Endothelial cell of umbilical vein (primary cell): ENCODE measurements around the gene TREML2. TPM values are rescaled to one million over a fixed set of nuclear protein-coding genes. Genes with fewer than 3 reads are reported as not detected.

Experiments
- BruUV-seq: library from RNA; stranded (reverse); fragments of 400-500 nt; replicated peaks from 2 replicates; lab custom pipeline; 2021; lab: Mats Ljungman, UMichigan
- CTCF ChIA-PET: fragments of 300-600, 350-600 bp; sonication (Branson Sonifier 250); formaldehyde crosslinking; loops from one replicate; lab custom pipeline; 2021; ENCODE audit warnings: antibody characterized with exemption, inconsistent platforms; lab: Charles Lee
- POLR2A ChIA-PET: fragments of 300-600, 350-600 bp; sonication (Branson Sonifier 250); formaldehyde crosslinking; loops from one replicate; lab custom pipeline; 2021; ENCODE audit warnings: antibody characterized with exemption, inconsistent platforms; lab: Charles Lee
- DNase-seq: peaks from one replicate; pipeline ENCODE4 v3.0.0-alpha.2; 2011; ENCODE audit warnings: low read depth, low spot score
- FAIRE-seq: peaks from 2 replicates; lab custom pipeline; 2011; peaks lifted over from hg19 to GRCh38; lab: Jason Lieb, UNC
- H2AFZ ChIP-seq: 2 replicates; pipeline ENCODE4 v1.6.0; 2012; ENCODE audit warnings: low read depth, low read length, control low read depth, inconsistent platforms
- H3K27ac ChIP-seq: 2 replicates; pipeline ENCODE4 v1.5.1; 2011; ENCODE audit warnings: low read depth, mild to moderate bottlenecking, control low read depth, low read length, moderate library complexity; ENCODE audit not compliant: insufficient read depth
- H3K27me3 ChIP-seq, 2 experiments: 2 replicates each; pipeline versions ENCODE4 v1.6.0 to v1.6.1; 2011; ENCODE audit warnings: low read length in 2 of 2, mixed read lengths in 1 of 2; ENCODE audit not compliant: control insufficient read depth in 2 of 2, insufficient read depth in 2 of 2
- H3K36me3 ChIP-seq, 2 experiments: 2 replicates in 1 of 2; 3 replicates in 1 of 2; pipeline ENCODE4 v1.5.1; 2011; ENCODE audit warnings: low read length in 2 of 2, mild to moderate bottlenecking in 1 of 2, moderate library complexity in 1 of 2; ENCODE audit not compliant: control insufficient read depth in 2 of 2, insufficient read depth in 2 of 2; ENCODE audit errors: extremely low read depth in 1 of 2
- H3K4me1 ChIP-seq: 3 replicates; pipeline ENCODE4 v1.5.1; 2011; ENCODE audit warnings: mild to moderate bottlenecking, low read length; ENCODE audit not compliant: control insufficient read depth, insufficient read depth; ENCODE audit errors: extremely low read depth
- H3K4me2 ChIP-seq: 2 replicates; pipeline ENCODE4 v1.6.1; 2011; ENCODE audit warnings: low read length, control low read depth, mixed read lengths; ENCODE audit not compliant: insufficient read depth
- H3K4me3 ChIP-seq, 3 experiments: fragments of 200-600 bp in 1 of 3; sonication (generic), shearing (Covaris generic) in 1 of 3; replicated peaks in 1 of 3; 2 replicates each; pipeline ENCODE4 v1.5.1; 2011 to 2016; ENCODE audit warnings: control low read depth in 3 of 3, low read length in 3 of 3, mild to moderate bottlenecking in 2 of 3, inconsistent platforms in 1 of 3, low read depth in 1 of 3, moderate library complexity in 1 of 3; ENCODE audit not compliant: insufficient read depth in 1 of 3
- H3K79me2 ChIP-seq: 2 replicates; pipeline ENCODE4 v1.6.0; 2012; ENCODE audit warnings: low read length, inconsistent platforms; ENCODE audit not compliant: control insufficient read depth, insufficient read depth
- H3K9ac ChIP-seq: replicated peaks from 2 replicates; pipeline ENCODE3; 2011; ENCODE audit warnings: low read length, control low read depth; ENCODE audit not compliant: insufficient read depth; ENCODE audit errors: extremely low read depth
- H3K9me1 ChIP-seq: replicated peaks from 3 replicates; pipeline ENCODE4 v1.6.0; 2011; ENCODE audit warnings: mild to moderate bottlenecking, low read length; ENCODE audit not compliant: control insufficient read depth, insufficient read depth; ENCODE audit errors: extremely low read depth
- H3K9me3 ChIP-seq: replicated peaks from 2 replicates; pipeline ENCODE4 v1.5.1; 2012; ENCODE audit warnings: low read length, inconsistent platforms; ENCODE audit not compliant: control insufficient read depth, insufficient read depth
- H4K20me1 ChIP-seq: replicated peaks from 2 replicates; pipeline ENCODE3; 2011; ENCODE audit warnings: mild to moderate bottlenecking, low read length; ENCODE audit not compliant: control insufficient read depth, insufficient read depth; ENCODE audit errors: extremely low read depth
- EZH2 ChIP-seq: IDR thresholded peaks from 2 replicates; pipeline ENCODE4 v1.6.1; 2012; ENCODE audit warnings: borderline replicate concordance, low read depth, mild to moderate bottlenecking, moderate library complexity, low read length, inconsistent platforms; ENCODE audit not compliant: severe bottlenecking
- FOS ChIP-seq: IDR thresholded peaks from 2 replicates; pipeline ENCODE4 v1.6.1; 2011; ENCODE audit warnings: mild to moderate bottlenecking, low read length, moderate library complexity, borderline replicate concordance; ENCODE audit not compliant: insufficient read depth
- GATA2 ChIP-seq: IDR thresholded peaks from 2 replicates; pipeline ENCODE4 v1.7.0; 2011; ENCODE audit warnings: low read depth, mild to moderate bottlenecking, moderate library complexity, mixed read lengths, low read length; ENCODE audit not compliant: insufficient read length, insufficient read depth
- JUN ChIP-seq: IDR thresholded peaks from 2 replicates; pipeline ENCODE4 v1.6.1; 2011; ENCODE audit warnings: borderline replicate concordance, low read depth; ENCODE audit not compliant: insufficient read length, insufficient read depth
- MYC ChIP-seq: IDR thresholded peaks from one replicate; pipeline ENCODE4 v1.6.1; 2011; ENCODE audit warnings: mild to moderate bottlenecking, low read depth, low read length
- POLR2A ChIP-seq: IDR thresholded peaks from 2 replicates; pipeline ENCODE4 v1.6.1; 2012; ENCODE audit warnings: low read depth, mild to moderate bottlenecking, control low read depth, low read length
- POLR2AphosphoS5 ChIP-seq: IDR thresholded peaks from 2 replicates; pipeline ENCODE4 v1.6.1; 2012; ENCODE audit warnings: low read depth, mild to moderate bottlenecking, control low read depth, low read length, moderate library complexity; ENCODE audit not compliant: insufficient read depth
- dilution Hi-C: fragments of 300-500 bp; cut with MboI; formaldehyde crosslinking; loops from one replicate; pipeline ENCODE4 v1.15.0; 2019; ENCODE audit warnings: low sequenced_read_pairs; ENCODE audit not compliant: extremely low pct_ligation_motif_present
- intact Hi-C: fragments of 100-400 bp; cut with micrococcal nuclease; formaldehyde crosslinking; loops from one replicate; pipeline ENCODE4 v1.10.0; 2022
- polyA plus RNA-seq, 4 experiments: library from polyadenylated mRNA; depleted of rRNA in 3 of 4; stranded (reverse) in 3 of 4; unstranded in 1 of 4; fragments of >200 nt; gene quantifications; 2 replicates each; pipeline versions ENCODE4 v1.2.1 to v1.2.3, GENCODE V29; 2011 to 2012; ENCODE audit warnings: missing spikeins in 1 of 4
- total RNA-seq: library from RNA; stranded (reverse); gene quantifications from 2 replicates; pipeline ENCODE4 v1.2.3, GENCODE V29; 2021
- TF ChIP-seq, protein P1 (sequence below), 2 donors: IDR thresholded peaks; 1 replicate in 1 of 2; 2 replicates in 1 of 2; pipeline ENCODE4 v1.5.1; 2011; ENCODE audit warnings: low read length in 2 of 2, mild to moderate bottlenecking in 2 of 2, moderate library complexity in 2 of 2, control low read depth in 1 of 2, inconsistent platforms in 1 of 2, low read depth in 1 of 2; ENCODE audit not compliant: insufficient read depth in 1 of 2; ENCODE audit errors: extremely low read depth in 1 of 2
- TF ChIP-seq, protein P2 (sequence below): IDR thresholded peaks from 2 replicates; pipeline ENCODE4 v1.6.1; 2011; ENCODE audit not compliant: insufficient read depth, insufficient read length

Gene TREML2
- total and polyA plus RNA-seq, 2 donors (not counting 3 experiments of a cell fraction or from before 2014, with no cell fraction given): not detected

DNA sequence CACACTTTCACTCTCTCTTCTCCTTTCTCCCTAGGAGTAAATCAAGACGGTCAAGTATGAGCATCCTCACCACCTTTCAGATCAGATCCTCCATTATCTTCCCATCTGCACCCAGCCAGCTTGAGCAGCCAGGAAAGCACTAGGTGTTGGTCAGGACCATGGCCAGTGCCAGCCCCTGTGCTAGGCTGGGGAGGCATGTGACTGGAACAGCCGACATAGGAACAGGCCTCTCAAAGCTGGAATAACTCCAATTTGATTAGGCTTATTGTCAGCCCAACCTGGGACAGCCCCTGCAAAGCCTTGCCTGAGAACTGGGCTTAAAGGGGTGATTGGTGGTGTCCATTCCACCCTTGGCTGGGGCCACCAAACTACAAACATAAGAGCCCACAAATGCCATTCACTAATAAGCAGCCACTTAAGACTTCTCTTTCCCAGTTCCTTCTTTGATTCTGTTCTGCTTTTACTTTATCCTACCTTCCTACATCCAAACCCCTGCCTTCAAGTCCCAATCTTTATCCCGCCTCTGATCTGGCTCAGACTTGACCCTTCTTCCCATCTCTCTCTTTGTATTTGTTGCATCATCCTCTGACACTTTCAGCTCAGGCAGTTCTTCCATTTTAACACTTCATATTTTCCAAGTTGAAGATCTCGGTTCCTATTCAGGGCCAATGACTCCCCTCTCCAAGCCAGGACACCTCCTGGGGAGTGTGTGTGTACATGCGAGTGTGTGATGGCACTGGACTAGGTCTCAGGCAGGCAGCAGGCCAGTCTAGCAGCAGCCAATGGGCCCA lies 33.6 kb downstream of the TREML2 start:
- DNase-seq: peak; percentile 21
- no peak overlapping the region for H3K4me2 ChIP-seq
- dilution Hi-C loops: no loop called here

More for the DNA sequence above, 33.6 kb downstream of the TREML2 start:
- ChIA-PET CTCF (interaction anchor here (1.3 to 5.0 kb wide), 2 partner anchors 10 to 15 kb away, joined by 3 to 28 read pairs; no protein-coding TSS in a partner anchor), POLR2A (no interaction called here)
- H3K9me1 ChIP-seq: no peaks in the 10 kb centered on the region
- no peak overlapping the region for H2AFZ ChIP-seq
- H3K9me3 ChIP-seq: no peaks in the 10 kb centered on the region
- FAIRE-seq: peak; percentile 24
- H4K20me1 ChIP-seq: no peaks in the 10 kb centered on the region
- no peak overlapping the region for H3K4me3 ChIP-seq
- H3K36me3 ChIP-seq: no peaks in the 10 kb centered on the region
- intact Hi-C loops: no loop called here
- H3K4me1 ChIP-seq: no peaks in the 10 kb centered on the region
- no peak for TF ChIP-seq EZH2
- no peak for TF ChIP-seq MYC
- TF ChIP-seq, protein P1, sequence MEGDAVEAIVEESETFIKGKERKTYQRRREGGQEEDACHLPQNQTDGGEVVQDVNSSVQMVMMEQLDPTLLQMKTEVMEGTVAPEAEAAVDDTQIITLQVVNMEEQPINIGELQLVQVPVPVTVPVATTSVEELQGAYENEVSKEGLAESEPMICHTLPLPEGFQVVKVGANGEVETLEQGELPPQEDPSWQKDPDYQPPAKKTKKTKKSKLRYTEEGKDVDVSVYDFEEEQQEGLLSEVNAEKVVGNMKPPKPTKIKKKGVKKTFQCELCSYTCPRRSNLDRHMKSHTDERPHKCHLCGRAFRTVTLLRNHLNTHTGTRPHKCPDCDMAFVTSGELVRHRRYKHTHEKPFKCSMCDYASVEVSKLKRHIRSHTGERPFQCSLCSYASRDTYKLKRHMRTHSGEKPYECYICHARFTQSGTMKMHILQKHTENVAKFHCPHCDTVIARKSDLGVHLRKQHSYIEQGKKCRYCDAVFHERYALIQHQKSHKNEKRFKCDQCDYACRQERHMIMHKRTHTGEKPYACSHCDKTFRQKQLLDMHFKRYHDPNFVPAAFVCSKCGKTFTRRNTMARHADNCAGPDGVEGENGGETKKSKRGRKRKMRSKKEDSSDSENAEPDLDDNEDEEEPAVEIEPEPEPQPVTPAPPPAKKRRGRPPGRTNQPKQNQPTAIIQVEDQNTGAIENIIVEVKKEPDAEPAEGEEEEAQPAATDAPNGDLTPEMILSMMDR (IDR thresholded peaks at IDR 0.05; ENCODE audit: extremely low read depth in 1 of 2, insufficient read depth in 1 of 2, low read depth in 1 of 2, low read length in 2 of 2): no peak
- no peak for TF ChIP-seq GATA2
- no peak for TF ChIP-seq POLR2AphosphoS5
- TF ChIP-seq FOS: no peak
- no peak for TF ChIP-seq JUN
- TF ChIP-seq, protein P2, sequence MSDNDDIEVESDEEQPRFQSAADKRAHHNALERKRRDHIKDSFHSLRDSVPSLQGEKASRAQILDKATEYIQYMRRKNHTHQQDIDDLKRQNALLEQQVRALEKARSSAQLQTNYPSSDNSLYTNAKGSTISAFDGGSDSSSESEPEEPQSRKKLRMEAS: no peak
- no peak for TF ChIP-seq POLR2A
- no TSS peak for BruUV-seq
- no peak overlapping the region for H3K27ac ChIP-seq
- H3K27me3 ChIP-seq: peaks cover 0 to 2% of the 10 kb centered on the region in 2 experiments
- no peaks in the 10 kb centered on the region for H3K79me2 ChIP-seq
- H3K9ac ChIP-seq: no peak overlapping the region
